Left renal cortex interstitium (tissue), 4 donors: ENCODE measurements around the gene P4HTM. TPM values are rescaled to one million over a fixed set of nuclear protein-coding genes. Genes with fewer than 3 reads are reported as not detected.

Source experiments
- polyA plus RNA-seq, 4 donors: library from polyadenylated mRNA; unstranded; fragments of 120-200 nt; gene quantifications; one replicate each; pipeline ENCODE4 v1.2.1, GENCODE V29; 2013; ENCODE audit not compliant: insufficient read length in 4 of 4

The P4HTM gene
- polyA plus RNA-seq, 4 donors = 44.9 to 55.0 (median 50.2) TPM

Other genes starting within 250 kb of the P4HTM start
- 10 to 100 TPM; 38.3 to 47.7 (median 42.8) TPM for gene PRKAR2A, start 142.4 kb upstream of the P4HTM start, polyA plus RNA-seq
- gene SLC25A20, start 91.4 kb upstream of the P4HTM start, polyA plus RNA-seq = 10 to 100 TPM; 16.8 to 20.8 (median 18.2) TPM
- 10 to 100 TPM; 57.0 to 99.7 (median 78.8) TPM for gene ARIH2, start 71.4 kb upstream of the P4HTM start, polyA plus RNA-seq
- gene WDR6, start 17.1 kb downstream of the P4HTM start, polyA plus RNA-seq = 100 to 1,000 TPM; 155 to 242 (median 204) TPM
- gene DALRD3, start 28.3 kb downstream of the P4HTM start, polyA plus RNA-seq = 10 to 100 TPM; 71.4 to 77.9 (median 74.9) TPM
- 10 to 100 TPM; 60.5 to 91.6 (median 74.7) TPM for gene NDUFAF3, start 31.9 kb downstream of the P4HTM start, polyA plus RNA-seq
- 100 to 1,000 TPM; 206 to 227 (median 217) TPM for gene IMPDH2, start 39.2 kb downstream of the P4HTM start, polyA plus RNA-seq
- 10 to 100 TPM; 77.5 to 97.9 (median 82.8) TPM for gene QRICH1, start 103.8 kb downstream of the P4HTM start, polyA plus RNA-seq
- gene QARS1, start 114.5 kb downstream of the P4HTM start, polyA plus RNA-seq = 100 to 1,000 TPM; 286 to 312 (median 308) TPM
- 10 to 100 TPM; 55.2 to 63.2 (median 59.1) TPM for gene USP19, start 130.6 kb downstream of the P4HTM start, polyA plus RNA-seq
- 100 to 1,000 TPM; 362 to 429 (median 394) TPM for gene LAMB2, start 142.8 kb downstream of the P4HTM start, polyA plus RNA-seq
- gene CCDC71, start 176.1 kb downstream of the P4HTM start, polyA plus RNA-seq = 10 to 100 TPM; 23.4 to 34.1 (median 27.7) TPM
- gene KLHDC8B, start 181.4 kb downstream of the P4HTM start, polyA plus RNA-seq = 10 to 100 TPM; 41.0 to 48.2 (median 47.9) TPM